Amniotic epithelial cell (primary cell): ENCODE data around the gene TAF12.

Experiments
- DNase-seq: peaks from one replicate; pipeline ENCODE4 v3.0.0-alpha.2; 2010; ENCODE audit warnings: low read depth

Gene TAF12

DNA sequence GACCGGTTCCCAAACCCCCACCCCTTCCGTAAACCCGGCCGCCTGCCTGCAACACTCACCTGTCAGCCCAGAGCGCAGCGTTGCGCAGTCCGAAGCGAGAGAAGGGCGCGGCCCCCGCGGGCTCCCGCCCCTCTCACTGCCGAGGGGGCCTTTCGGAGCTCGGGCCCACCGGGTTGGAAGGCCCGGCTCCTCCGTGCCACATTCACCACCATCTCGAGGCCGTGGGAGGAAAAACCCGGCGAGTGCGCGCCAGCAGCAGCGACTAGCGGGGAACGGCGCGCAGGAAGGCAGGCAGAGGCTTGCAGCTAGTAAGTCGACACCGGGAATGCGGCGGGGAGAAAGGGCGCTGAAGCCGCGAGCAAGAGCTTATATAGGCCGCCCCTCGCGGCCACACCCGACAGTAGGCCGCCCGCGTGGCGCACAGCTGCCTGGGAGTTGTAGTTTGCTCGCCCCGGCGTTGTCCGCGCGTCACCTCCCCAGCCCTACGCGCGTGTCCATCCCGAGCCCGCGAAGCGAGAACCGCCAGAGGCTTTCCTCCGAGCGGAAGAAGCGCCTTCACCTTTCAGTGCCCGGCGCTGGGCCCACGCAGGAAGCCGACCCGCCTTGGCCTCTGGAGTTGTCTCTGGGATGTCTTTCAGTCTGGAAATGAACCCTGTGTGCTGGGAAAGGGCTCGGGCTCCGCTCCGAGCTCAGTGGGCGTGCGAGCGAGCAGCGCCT lies 61.2 kb downstream of the TAF12 start:
- peak; percentile 94 for DNase-seq

GRCh38 chr1:28580722-28581530 lies 61.9 kb downstream of the TAF12 start:
- peak; percentile 26 for DNase-seq

DNA sequence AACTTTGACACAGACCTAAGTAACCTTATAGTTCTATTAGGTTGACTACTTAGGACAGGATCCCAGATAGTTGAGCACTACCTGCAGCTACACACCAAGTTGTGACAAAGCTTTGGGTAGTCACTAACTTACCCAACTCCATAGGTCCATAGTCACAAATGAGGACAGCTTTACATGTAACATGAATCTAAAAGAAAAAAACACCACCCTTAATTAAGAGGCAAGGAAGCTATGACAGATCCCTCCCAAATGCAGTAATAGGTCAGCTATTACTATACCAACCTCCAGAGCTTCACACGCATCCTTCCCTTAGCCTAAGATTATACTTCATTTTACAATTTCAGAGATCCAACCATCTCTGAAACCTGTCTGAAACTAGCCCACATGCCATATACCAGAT lies 63.5 kb downstream of the TAF12 start:
- DNase-seq, result no peak

GRCh38 chr1:28578696-28579218 lies 64.1 kb downstream of the TAF12 start:
- no peak for DNase-seq

- DNase-seq, result no peak
These were observed 64.9 kb downstream of the TAF12 start for GRCh38 chr1:28577738-28578536.

DNA sequence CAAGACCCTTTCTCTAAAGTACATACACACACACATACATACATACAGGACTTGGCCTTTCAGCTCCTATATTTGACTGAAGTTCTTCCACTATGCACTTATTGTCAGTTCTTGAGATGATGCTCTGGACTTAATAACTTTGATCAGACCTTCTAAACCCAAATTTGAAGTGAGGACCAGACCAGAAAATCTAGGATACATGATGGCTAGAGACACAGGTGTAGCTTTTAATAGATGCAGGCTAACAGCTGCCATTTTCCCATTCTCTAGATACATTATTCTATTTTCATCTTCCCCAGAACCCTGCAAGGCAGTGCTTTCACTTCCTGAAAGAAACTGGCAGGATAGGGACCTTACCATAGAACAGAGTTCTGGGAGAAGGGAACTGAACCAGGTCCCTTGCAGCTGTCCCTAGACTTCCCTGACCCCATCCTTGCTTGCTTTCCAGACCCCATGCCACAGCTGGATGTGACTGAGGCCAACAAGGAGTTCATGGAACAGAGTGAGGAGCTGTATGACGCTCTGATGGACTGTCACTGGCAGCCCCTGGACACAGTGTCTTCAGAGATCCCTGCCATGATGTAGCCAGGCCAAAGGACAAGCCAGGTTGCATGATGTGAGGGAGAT lies 65.7 kb downstream of the TAF12 start:
- DNase-seq, result no peak

- DNase-seq, result no peak
These were observed 69.3 kb downstream of the TAF12 start for GRCh38 chr1:28573564-28573963.

GRCh38 chr1:28572891-28573290 lies 70.0 kb downstream of the TAF12 start:
- peak; percentile 89 for DNase-seq

DNA sequence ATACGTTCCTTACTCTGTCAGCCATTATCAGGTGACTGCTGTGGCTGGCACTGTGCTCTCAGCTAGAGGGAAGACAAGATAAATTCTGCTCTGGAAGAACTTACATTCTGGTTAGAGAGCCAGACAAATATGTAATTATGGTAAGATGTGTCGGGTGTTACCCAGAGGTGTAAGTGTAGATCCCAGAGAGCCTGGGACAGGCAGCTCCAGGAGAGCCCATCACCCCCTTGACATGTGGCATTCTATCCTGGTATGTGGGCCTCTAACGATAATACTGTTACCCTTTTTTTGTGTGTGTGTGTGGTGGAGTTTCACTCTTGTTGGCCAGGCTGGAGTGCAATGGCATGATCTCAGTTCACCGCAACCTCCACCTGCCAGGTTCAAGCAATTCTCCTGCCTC lies 71.0 kb downstream of the TAF12 start:
- DNase-seq, result no peak

DNA sequence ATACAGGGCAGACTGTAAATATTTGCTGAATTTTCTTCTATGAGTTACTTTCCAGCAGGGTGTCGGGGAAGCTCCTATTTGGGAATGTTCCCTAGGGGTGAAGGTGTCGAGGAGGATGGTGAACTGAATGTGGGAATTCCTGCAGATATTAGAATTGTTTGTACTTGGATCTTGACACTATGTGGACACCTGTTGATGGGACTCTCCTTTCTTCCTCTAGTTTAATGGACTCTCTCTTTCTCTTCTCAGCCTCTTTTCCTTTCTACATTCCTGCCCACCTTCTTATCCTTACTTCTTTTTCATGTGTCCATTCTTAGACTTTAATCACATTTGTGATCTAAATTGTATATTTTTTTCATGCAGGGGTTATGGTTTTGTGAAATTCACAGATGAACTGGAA lies 75.9 kb downstream of the TAF12 start:
- no peak for DNase-seq

- no peak for DNase-seq
These were observed 77.1 kb downstream of the TAF12 start for GRCh38 chr1:28565726-28566125.

DNA sequence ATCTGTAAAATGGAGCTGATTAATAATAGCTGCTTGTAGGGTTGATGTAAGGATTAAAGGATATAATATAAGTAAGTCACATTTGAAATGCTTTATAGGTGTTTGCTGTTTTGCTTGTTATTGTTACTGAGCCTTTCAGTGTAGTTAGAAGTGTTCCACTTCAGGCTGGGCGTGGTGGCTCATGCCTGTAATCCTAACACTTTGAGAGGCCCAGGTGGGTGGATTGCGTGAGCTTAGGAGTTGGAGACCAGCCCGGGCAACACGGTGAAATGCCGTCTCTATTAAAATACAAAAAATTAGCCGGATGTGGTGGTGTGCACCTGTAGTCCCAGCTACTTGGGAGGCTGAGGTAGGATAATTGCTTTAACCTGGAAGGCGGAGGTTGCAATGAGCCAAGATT lies 77.8 kb downstream of the TAF12 start:
- DNase-seq, result no peak

- DNase-seq, result no peak
These were observed 78.6 kb downstream of the TAF12 start for GRCh38 chr1:28564310-28564709.

DNA sequence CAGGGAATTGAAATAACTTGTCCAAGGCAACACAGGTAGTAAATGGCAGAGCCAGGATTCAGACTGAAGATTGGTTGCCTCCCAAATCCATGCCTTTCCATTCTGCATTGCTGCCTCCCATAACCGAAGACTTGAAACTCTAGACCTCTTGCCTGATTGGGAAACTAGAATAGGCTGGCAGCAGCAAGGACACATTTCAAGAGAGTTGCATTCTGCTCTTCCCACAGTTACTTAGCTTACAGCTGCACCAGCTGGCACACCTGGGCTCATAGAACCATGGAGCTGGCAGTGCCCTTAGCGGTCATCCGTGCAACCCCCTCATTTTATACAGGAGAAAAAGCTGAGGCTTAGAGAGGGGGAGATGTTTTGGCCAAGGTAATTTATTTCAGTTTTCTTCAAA lies 82.0 kb downstream of the TAF12 start:
- DNase-seq, result no peak
